Karpas-422 (cell line): ENCODE data around the gene MACROD2. TPM values are rescaled to one million over a fixed set of nuclear protein-coding genes. Genes with fewer than 3 reads are reported as not detected.

ENCODE experiments used
- DNase-seq: peaks from one replicate; pipeline ENCODE4 v3.0.0-alpha.2; 2015
- H2AFZ ChIP-seq: fragments of 200-600 bp; sonication (generic); 2 replicates; pipeline ENCODE4 v1.6.1; 2014; ENCODE audit warnings: antibody characterized with exemption, low read length, mixed read lengths
- H3K27ac ChIP-seq: fragments of 200-600 bp; sonication (generic); 2 replicates; pipeline ENCODE4 v1.5.1; 2014; ENCODE audit warnings: mild to moderate bottlenecking, low read length, moderate library complexity
- H3K27me3 ChIP-seq: fragments of 200-600 bp; sonication (generic); 2 replicates; pipeline ENCODE4 v1.6.1; 2014; ENCODE audit warnings: low read length, mixed read lengths
- H3K36me3 ChIP-seq: fragments of 200-600 bp; sonication (generic); 2 replicates; pipeline ENCODE4 v1.6.1; 2014; ENCODE audit warnings: low read length, mixed read lengths; ENCODE audit not compliant: insufficient read depth
- H3K4me1 ChIP-seq: fragments of 200-600 bp; sonication (generic); 2 replicates; pipeline ENCODE4 v1.6.1; 2014; ENCODE audit warnings: mild to moderate bottlenecking, low read length, mixed read lengths
- H3K4me2 ChIP-seq: fragments of 200-600 bp; sonication (generic); 2 replicates; pipeline ENCODE4 v1.6.1; 2014; ENCODE audit warnings: low read length, low read depth, mild to moderate bottlenecking; ENCODE audit not compliant: poor library complexity, severe bottlenecking
- H3K4me3 ChIP-seq: fragments of 200-600 bp; sonication (generic); 2 replicates; pipeline ENCODE4 v1.5.1; 2014; ENCODE audit warnings: mild to moderate bottlenecking, antibody characterized with exemption, low read length, mixed read lengths
- H3K79me2 ChIP-seq: fragments of 200-600 bp; sonication (generic); 2 replicates; pipeline ENCODE4 v1.6.1; 2014; ENCODE audit warnings: mild to moderate bottlenecking, low read length, mixed read lengths
- H3K9ac ChIP-seq: fragments of 200-600 bp; sonication (generic); 2 replicates; pipeline ENCODE4 v1.6.0; 2014; ENCODE audit warnings: low read length
- H3K9me2 ChIP-seq: fragments of 200-600 bp; sonication (generic), shearing (Covaris generic); replicated peaks from 2 replicates; pipeline ENCODE4 v1.6.0; 2014; ENCODE audit warnings: mild to moderate bottlenecking, low read length, moderate library complexity; ENCODE audit not compliant: insufficient read depth
- H3K9me3 ChIP-seq: fragments of 300-700, 200-600 bp; sonication (generic); 2 replicates; pipeline ENCODE4 v1.6.1; 2014; ENCODE audit warnings: low read length, mixed read lengths
- H4K20me1 ChIP-seq: fragments of 200-600 bp; sonication (generic); 2 replicates; pipeline ENCODE4 v1.6.1; 2014; ENCODE audit warnings: mild to moderate bottlenecking, antibody characterized with exemption, low read length, low read depth; ENCODE audit not compliant: insufficient read depth
- total RNA-seq: library from RNA; depleted of rRNA; stranded (reverse); fragments of >200 nt; shearing (Covaris generic); gene quantifications from 2 replicates; pipeline ENCODE4 v1.2.3, GENCODE V29; 2014; ENCODE audit warnings: low replicate concordance

Gene MACROD2
- total RNA-seq, 1 experiment from 2014 or later = 0.15 TPM

- Histone ChIP-seq H2AFZ (no peak overlapping the region), H3K27me3 (no peaks in the 10 kb centered on the region), H3K4me2 (no peak overlapping the region), H3K36me3 (no peaks in the 10 kb centered on the region), H3K79me2 (no peaks in the 10 kb centered on the region), H3K27ac (no peak overlapping the region), H3K4me3 (no peak overlapping the region), H3K9me2 (no peaks in the 10 kb centered on the region), H3K9me3 (no peaks in the 10 kb centered on the region), H3K4me1 (no peaks in the 10 kb centered on the region), H3K9ac (no peak overlapping the region), H4K20me1 (no peaks in the 10 kb centered on the region)
- peak; percentile 27 for DNase-seq
Measured at GRCh38 chr20:15111654-15112053, 1116.3 kb downstream of the MACROD2 start.

DNA sequence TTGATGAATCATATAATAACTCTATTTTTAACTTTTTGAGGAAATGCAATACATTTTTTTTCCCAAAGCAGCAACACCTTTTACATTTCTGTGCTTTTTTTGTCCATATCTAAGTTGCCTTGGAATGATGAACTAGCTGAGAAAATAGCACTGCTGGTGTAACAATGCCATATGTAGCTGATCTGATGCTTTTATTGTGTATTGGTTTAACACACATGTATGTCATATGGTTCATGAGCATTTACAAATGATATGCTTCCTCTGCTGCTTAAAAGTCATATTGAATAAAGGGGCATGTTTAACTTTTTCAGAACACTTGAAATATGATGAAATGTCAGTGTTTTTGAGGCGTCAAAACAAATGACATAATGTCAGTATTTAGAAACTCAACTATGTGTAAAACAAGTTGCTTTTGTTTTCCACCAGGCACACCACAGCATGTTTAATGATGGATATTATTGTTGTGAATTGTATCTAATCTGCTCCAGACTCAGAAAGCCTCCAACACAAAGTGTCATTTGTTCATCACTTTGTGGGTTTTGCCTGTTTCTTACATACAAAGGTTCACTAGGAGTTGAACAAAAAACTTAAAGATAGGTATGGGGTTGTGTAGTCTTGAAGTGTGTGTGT is 1117.9 kb downstream of the MACROD2 start:
- no peaks in the 10 kb centered on the region for H3K9me3 ChIP-seq
- DNase-seq = peak; percentile 26
- H3K27ac ChIP-seq = no peak overlapping the region
- no peaks in the 10 kb centered on the region for H3K9me2 ChIP-seq
- H3K27me3 ChIP-seq = no peaks in the 10 kb centered on the region
- H3K79me2 ChIP-seq = no peaks in the 10 kb centered on the region
- H3K36me3 ChIP-seq = no peaks in the 10 kb centered on the region
- H3K9ac ChIP-seq = no peak overlapping the region
- H3K4me1 ChIP-seq = no peaks in the 10 kb centered on the region
- H3K4me2 ChIP-seq = no peak overlapping the region
- no peak overlapping the region for H2AFZ ChIP-seq
- H3K4me3 ChIP-seq = no peak overlapping the region
- no peaks in the 10 kb centered on the region for H4K20me1 ChIP-seq

- H3K4me2 ChIP-seq = no peak overlapping the region
- no peaks in the 10 kb centered on the region for H4K20me1 ChIP-seq
- no peaks in the 10 kb centered on the region for H3K79me2 ChIP-seq
- no peak overlapping the region for H3K27ac ChIP-seq
- DNase-seq = no peak
- H2AFZ ChIP-seq = no peak overlapping the region
- H3K4me1 ChIP-seq = no peaks in the 10 kb centered on the region
- no peaks in the 10 kb centered on the region for H3K9me2 ChIP-seq
- no peaks in the 10 kb centered on the region for H3K36me3 ChIP-seq
- no peaks in the 10 kb centered on the region for H3K27me3 ChIP-seq
- H3K9ac ChIP-seq = no peak overlapping the region
- no peaks in the 10 kb centered on the region; the same call in none of the 2 replicates for H3K9me3 ChIP-seq
- H3K4me3 ChIP-seq = no peak overlapping the region
Measured at GRCh38 chr20:15119852-15120487, 1124.7 kb downstream of the MACROD2 start.

GRCh38 chr20:15122613-15123012 is 1127.3 kb downstream of the MACROD2 start:
- no peak for DNase-seq
- Histone ChIP-seq H3K9me3 (no peaks in the 10 kb centered on the region; the same call in none of the 2 replicates), H3K79me2 (no peaks in the 10 kb centered on the region), H2AFZ (no peak overlapping the region), H3K27me3 (no peaks in the 10 kb centered on the region), H3K27ac (no peak overlapping the region), H3K4me2 (no peak overlapping the region), H3K4me1 (no peaks in the 10 kb centered on the region), H3K36me3 (no peaks in the 10 kb centered on the region), H3K4me3 (no peak overlapping the region), H3K9me2 (no peaks in the 10 kb centered on the region), H4K20me1 (no peaks in the 10 kb centered on the region), H3K9ac (no peak overlapping the region)

- Histone ChIP-seq H3K36me3 (no peaks in the 10 kb centered on the region), H3K9me2 (no peaks in the 10 kb centered on the region), H3K4me1 (no peaks in the 10 kb centered on the region)
Measured at GRCh38 chr20:15131176-15131575, 1135.9 kb downstream of the MACROD2 start.

DNA sequence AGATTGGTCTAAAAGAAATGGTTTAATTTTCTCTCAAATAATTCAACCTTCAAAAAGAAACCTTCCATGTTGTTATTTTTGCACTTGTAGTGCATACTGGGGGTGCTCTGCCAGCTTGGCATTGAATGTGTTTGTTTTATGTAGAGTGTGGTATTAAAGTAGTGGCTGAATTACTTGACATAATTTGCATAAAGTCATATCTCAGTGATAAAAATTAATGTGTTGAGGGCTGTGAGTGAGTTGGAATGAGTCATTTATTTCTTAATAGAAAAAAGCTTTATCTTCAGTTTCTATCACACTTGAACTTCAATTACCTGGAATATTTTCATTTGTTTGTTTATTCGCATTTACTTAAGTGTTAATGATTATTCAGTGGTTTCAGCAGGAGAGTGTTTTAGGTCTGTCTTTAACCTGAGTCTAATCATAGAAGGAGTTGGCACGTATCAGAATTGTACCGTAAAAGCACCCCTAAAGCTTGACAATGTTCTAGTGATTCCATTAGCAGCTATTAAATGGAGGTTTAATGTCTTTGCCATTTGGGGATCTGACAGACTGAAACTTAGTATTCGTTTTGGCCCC is 1143.3 kb downstream of the MACROD2 start:
- Histone ChIP-seq H3K4me2 (no peak overlapping the region), H3K27ac (no peak overlapping the region), H2AFZ (no peak overlapping the region), H3K79me2 (no peaks in the 10 kb centered on the region), H3K4me1 (no peaks in the 10 kb centered on the region), H4K20me1 (no peaks in the 10 kb centered on the region), H3K27me3 (no peaks in the 10 kb centered on the region), H3K4me3 (no peak overlapping the region), H3K9ac (no peak overlapping the region), H3K9me3 (no peaks in the 10 kb centered on the region), H3K9me2 (no peaks in the 10 kb centered on the region), H3K36me3 (no peaks in the 10 kb centered on the region)
- DNase-seq = no peak

More at GRCh38 chr20:15131176-15131575, 1135.9 kb downstream of the MACROD2 start:
- Histone ChIP-seq H2AFZ (no peak overlapping the region), H4K20me1 (no peaks in the 10 kb centered on the region), H3K27me3 (no peaks in the 10 kb centered on the region), H3K9me3 (peaks cover 3% of the 10 kb centered on the region), H3K79me2 (no peaks in the 10 kb centered on the region), H3K4me2 (no peak overlapping the region), H3K27ac (no peak overlapping the region), H3K4me3 (no peak overlapping the region), H3K9ac (no peak overlapping the region)
- DNase-seq = no peak

- no peak overlapping the region for H3K9ac ChIP-seq
- no peaks in the 10 kb centered on the region for H3K79me2 ChIP-seq
- H3K4me3 ChIP-seq = no peak overlapping the region
- H3K36me3 ChIP-seq = no peaks in the 10 kb centered on the region
- no peaks in the 10 kb centered on the region for H3K9me3 ChIP-seq
- H3K9me2 ChIP-seq = no peaks in the 10 kb centered on the region
- no peaks in the 10 kb centered on the region for H4K20me1 ChIP-seq
- no peaks in the 10 kb centered on the region for H3K4me1 ChIP-seq
- H3K4me2 ChIP-seq = no peak overlapping the region
- H2AFZ ChIP-seq = no peak overlapping the region
- no peak overlapping the region for H3K27ac ChIP-seq
- no peaks in the 10 kb centered on the region for H3K27me3 ChIP-seq
- no peak for DNase-seq
Measured at GRCh38 chr20:15139522-15139921, 1144.2 kb downstream of the MACROD2 start.

GRCh38 chr20:15140286-15140685 is 1145.0 kb downstream of the MACROD2 start:
- no peaks in the 10 kb centered on the region for H4K20me1 ChIP-seq
- H2AFZ ChIP-seq = no peak overlapping the region
- DNase-seq = no peak
- H3K9ac ChIP-seq = no peak overlapping the region
- no peaks in the 10 kb centered on the region for H3K36me3 ChIP-seq
- no peaks in the 10 kb centered on the region for H3K4me1 ChIP-seq
- H3K4me2 ChIP-seq = no peak overlapping the region
- no peaks in the 10 kb centered on the region for H3K27me3 ChIP-seq
- no peaks in the 10 kb centered on the region for H3K79me2 ChIP-seq
- no peaks in the 10 kb centered on the region for H3K9me3 ChIP-seq
- no peaks in the 10 kb centered on the region for H3K9me2 ChIP-seq
- no peak overlapping the region for H3K4me3 ChIP-seq
- H3K27ac ChIP-seq = no peak overlapping the region
